H1 (cell line): ENCODE measurements around the gene ST6GALNAC3. TPM values are rescaled to one million over a fixed set of nuclear protein-coding genes. Genes with fewer than 3 reads are reported as not detected.

ENCODE experiments used
- CTCF ChIA-PET: fragments of 300-600 bp; sonication (Branson Sonifier 250); formaldehyde crosslinking; loops from one replicate; lab custom pipeline; 2021; ENCODE audit not compliant: partially characterized antibody; lab: Charles Lee
- POLR2A ChIA-PET: fragments of 300-600 bp; sonication (Branson Sonifier 250); formaldehyde crosslinking; loops from one replicate; lab custom pipeline; 2021; ENCODE audit warnings: inconsistent platforms; ENCODE audit not compliant: partially characterized antibody; lab: Charles Lee
- DNase-seq, 2 experiments: peaks; one replicate each; pipeline versions ENCODE4 v3.0.0 to v3.0.0-alpha.2; 2010 to 2022; ENCODE audit warnings: low spot score in 2 of 2, low read depth in 1 of 2, mixed read lengths in 1 of 2
- FAIRE-seq: peaks from 2 replicates; lab custom pipeline; 2011; peaks lifted over from hg19 to GRCh38; lab: Jason Lieb, UNC
- H2AFZ ChIP-seq: 2 replicates; pipeline ENCODE4 v1.8.1; 2012; ENCODE audit warnings: low read length, inconsistent platforms
- H2AK5ac ChIP-seq: 2 replicates; pipeline ENCODE4 v1.6.1; 2013; ENCODE audit warnings: low read depth, low read length
- H2BK120ac ChIP-seq: replicated peaks from 2 replicates; pipeline ENCODE3; 2013; ENCODE audit warnings: low read depth, low read length, inconsistent platforms
- H2BK12ac ChIP-seq: 2 replicates; pipeline ENCODE4 v1.6.1; 2013; ENCODE audit warnings: low read depth, low read length
- H2BK15ac ChIP-seq: 2 replicates; pipeline ENCODE4 v1.6.1; 2013; ENCODE audit warnings: low read length
- H2BK20ac ChIP-seq: 2 replicates; pipeline ENCODE4 v1.6.1; 2013; ENCODE audit warnings: low read length
- H2BK5ac ChIP-seq: 2 replicates; pipeline ENCODE4 v1.6.1; 2013; ENCODE audit warnings: low read depth, low read length
- H3K14ac ChIP-seq: 2 replicates; pipeline ENCODE4 v1.6.1; 2013; ENCODE audit warnings: inconsistent platforms; ENCODE audit not compliant: insufficient read length
- H3K18ac ChIP-seq: 2 replicates; pipeline ENCODE4 v1.6.1; 2013; ENCODE audit warnings: low read length; ENCODE audit errors: extremely low read depth
- H3K23ac ChIP-seq: 2 replicates; pipeline ENCODE4 v1.6.1; 2013; ENCODE audit warnings: inconsistent platforms; ENCODE audit not compliant: insufficient read length
- H3K23me2 ChIP-seq: 2 replicates; pipeline ENCODE4 v1.6.1; 2013; ENCODE audit warnings: low read depth, low read length
- H3K27ac ChIP-seq: 2 replicates; pipeline ENCODE4 v1.6.1; 2011; ENCODE audit warnings: low read depth, low read length, inconsistent platforms
- H3K27me3 ChIP-seq, 4 experiments: replicated peaks in 1 of 4; 1 replicate in 1 of 4; 2 replicates in 3 of 4; pipeline versions ENCODE4 v1.6.1 to v1.8.1; 2011 to 2013; ENCODE audit warnings: low read length in 3 of 4, mild to moderate bottlenecking in 3 of 4, inconsistent platforms in 2 of 4, mixed read lengths in 2 of 4, moderate library complexity in 1 of 4; ENCODE audit not compliant: control insufficient read depth in 3 of 4, insufficient read depth in 3 of 4; ENCODE audit errors: extremely low read depth in 1 of 4
- H3K36me3 ChIP-seq, 4 experiments: 2 replicates each; pipeline versions ENCODE4 v1.6.1 to v1.8.1; 2011 to 2013; ENCODE audit warnings: mild to moderate bottlenecking in 4 of 4, low read length in 3 of 4, moderate library complexity in 2 of 4, control low read depth in 1 of 4, inconsistent platforms in 1 of 4; ENCODE audit not compliant: insufficient read depth in 4 of 4, control insufficient read depth in 2 of 4
- H3K4ac ChIP-seq: replicated peaks from 2 replicates; pipeline ENCODE3; 2013; ENCODE audit warnings: low read length, low read depth, mixed read lengths, inconsistent platforms; ENCODE audit not compliant: insufficient read length
- H3K4me1 ChIP-seq, 4 experiments: replicated peaks in 1 of 4; 1 replicate in 1 of 4; 2 replicates in 3 of 4; pipeline versions ENCODE4 v1.6.1 to v1.8.1; 2011 to 2013; ENCODE audit warnings: low read length in 3 of 4, inconsistent platforms in 2 of 4, mixed read lengths in 1 of 4; ENCODE audit not compliant: insufficient read depth in 4 of 4, control insufficient read depth in 3 of 4
- H3K4me2 ChIP-seq, 2 experiments: 2 replicates each; pipeline versions ENCODE4 v1.6.1 to v1.8.1; 2011 to 2013; ENCODE audit warnings: low read depth in 2 of 2, low read length in 2 of 2, control low read depth in 1 of 2, inconsistent platforms in 1 of 2, mild to moderate bottlenecking in 1 of 2; ENCODE audit not compliant: insufficient read depth in 1 of 2
- H3K4me3 ChIP-seq, 4 experiments: fragments of 200-600, 300-600 bp in 1 of 4; sonication (generic), shearing (Covaris generic), sonication (Bioruptor Twin) in 1 of 4; 2 replicates each; pipeline versions ENCODE4 v1.5.1 to v1.8.1; 2011 to 2016; ENCODE audit warnings: low read length in 4 of 4, low read depth in 3 of 4, control low read depth in 2 of 4, inconsistent platforms in 2 of 4, mild to moderate bottlenecking in 2 of 4, mixed read lengths in 1 of 4, moderate library complexity in 1 of 4; ENCODE audit not compliant: insufficient read depth in 2 of 4; ENCODE audit errors: extremely low read depth in 1 of 4
- H3K56ac ChIP-seq: replicated peaks from 2 replicates; pipeline ENCODE3; 2013; ENCODE audit warnings: low read depth, mild to moderate bottlenecking, mixed read lengths, low read length, inconsistent platforms; ENCODE audit not compliant: insufficient read length
- H3K79me1 ChIP-seq: 2 replicates; pipeline ENCODE4 v1.6.1; 2013; ENCODE audit warnings: low read depth, low read length, control low read depth
- H3K79me2 ChIP-seq, 2 experiments: 2 replicates each; pipeline versions ENCODE4 v1.6.1 to v1.8.1; 2012 to 2013; ENCODE audit warnings: low read length in 2 of 2, mild to moderate bottlenecking in 2 of 2, inconsistent platforms in 1 of 2; ENCODE audit not compliant: insufficient read depth in 2 of 2, control insufficient read depth in 1 of 2
- H3K9ac ChIP-seq, 4 experiments: replicated peaks in 1 of 4; 1 replicate in 1 of 4; 2 replicates in 3 of 4; pipeline versions ENCODE4 v1.6.1 to v1.8.1; 2011 to 2013; ENCODE audit warnings: low read depth in 3 of 4, low read length in 3 of 4, control low read depth in 2 of 4, mild to moderate bottlenecking in 2 of 4, moderate library complexity in 2 of 4, inconsistent platforms in 1 of 4; ENCODE audit errors: extremely low read depth in 1 of 4
- H3K9me3 ChIP-seq, 2 experiments: 2 replicates each; pipeline versions ENCODE4 v1.6.1 to v1.8.1; 2012 to 2013; ENCODE audit warnings: mild to moderate bottlenecking in 2 of 2, moderate library complexity in 2 of 2, control low read depth in 1 of 2, inconsistent platforms in 1 of 2, low read depth in 1 of 2, low read length in 1 of 2, mixed read lengths in 1 of 2; ENCODE audit not compliant: insufficient read depth in 2 of 2
- H4K20me1 ChIP-seq, 2 experiments: replicated peaks in 1 of 2; 2 replicates each; pipeline versions ENCODE3 to v1.8.1; 2011 to 2013; ENCODE audit warnings: inconsistent platforms in 2 of 2, low read length in 2 of 2, mild to moderate bottlenecking in 1 of 2; ENCODE audit not compliant: insufficient read depth in 2 of 2, control insufficient read depth in 1 of 2
- H4K5ac ChIP-seq: 2 replicates; pipeline ENCODE4 v1.6.1; 2013; ENCODE audit warnings: low read length, low read depth, mixed read lengths, inconsistent platforms; ENCODE audit not compliant: insufficient read length
- H4K8ac ChIP-seq: 2 replicates; pipeline ENCODE4 v1.8.0; 2013; ENCODE audit warnings: mild to moderate bottlenecking, moderate library complexity, low read length, inconsistent platforms; ENCODE audit not compliant: insufficient read depth; ENCODE audit errors: extremely low read depth
- H4K91ac ChIP-seq: replicated peaks from 2 replicates; pipeline ENCODE3; 2013; ENCODE audit warnings: low read length, mixed read lengths, inconsistent platforms; ENCODE audit not compliant: insufficient read length
- CHD1 ChIP-seq: IDR thresholded peaks from 2 replicates; pipeline ENCODE4 v1.6.1; 2012; ENCODE audit warnings: low read depth, low read length, improper control_type of control experiment
- EP300 ChIP-seq, 2 experiments: IDR thresholded peaks; 1 replicate in 1 of 2; 2 replicates in 1 of 2; pipeline ENCODE4 v1.6.1; 2011 to 2012; ENCODE audit warnings: low read depth in 2 of 2, low read length in 2 of 2, mild to moderate bottlenecking in 2 of 2, borderline replicate concordance in 1 of 2, inconsistent platforms in 1 of 2, moderate library complexity in 1 of 2
- SRF ChIP-seq: IDR thresholded peaks from 2 replicates; pipeline ENCODE4 v1.6.1; 2011; ENCODE audit warnings: mild to moderate bottlenecking, low read depth, low read length, moderate library complexity
- SUZ12 ChIP-seq: fragments of 200-600 bp; sonication (generic); IDR thresholded peaks from 2 replicates; pipeline ENCODE4 v1.6.1; 2012; ENCODE audit warnings: mild to moderate bottlenecking, inconsistent platforms, low read length, moderate library complexity, mixed read lengths
- TAF1 ChIP-seq: IDR thresholded peaks from 2 replicates; pipeline ENCODE4 v1.6.1; 2011; ENCODE audit warnings: mild to moderate bottlenecking, low read depth, low read length
- USF2 ChIP-seq: IDR thresholded peaks from 2 replicates; pipeline ENCODE4 v1.6.1; 2011; ENCODE audit warnings: low read length, improper control_type of control experiment
- WGBS, 2 experiments: shearing (Covaris generic) in 1 of 2; methylation state at CpG; one replicate each; pipeline versions ENCODE4 v1.1.6 to v1.1.7; 2013 to 2015; ENCODE audit warnings: low lambda C conversion rate in 2 of 2, mixed read lengths in 2 of 2, inconsistent platforms in 1 of 2, low coverage in 1 of 2, missing lambda C conversion rate in 1 of 2; ENCODE audit not compliant: insufficient replicate concordance in 2 of 2, insufficient coverage in 1 of 2, insufficient read length in 1 of 2; ENCODE audit errors: extremely low coverage in 1 of 2, missing lambda C conversion rate in 1 of 2; 5-methylcytosine and 5-hydroxymethylcytosine counted together
- polyA plus RNA-seq, 7 experiments: library from polyadenylated mRNA; depleted of rRNA in 3 of 7; stranded (reverse) in 5 of 7; unstranded in 2 of 7; fragments of >200 nt in 5 of 7; fragments of 200-250 nt in 2 of 7; gene quantifications; 1 replicate in 5 of 7; 2 replicates in 1 of 7; 4 replicates in 1 of 7; pipeline versions ENCODE4 v1.2.1 to v1.2.3, GENCODE V29; 2011 to 2013; ENCODE audit warnings: missing spikeins in 2 of 7, mixed read lengths in 2 of 7
- total RNA-seq: library from RNA; stranded (reverse); fragmentation: NEBNext Ultra II Directional; extraction: Animal tissue kit (Norgen Biotek cat#: 25700); gene quantifications from 2 replicates; pipeline ENCODE4 v1.2.1, GENCODE V29; 2021

The ST6GALNAC3 gene
- total and polyA plus RNA-seq, 2 of the 8 experiments (the other 6 are each of a cell fraction or from before 2014, with no cell fraction given): 4.9 to 19.0 TPM

GRCh38 chr1:76269155-76269554, 194.6 kb downstream of the ST6GALNAC3 start:
- no peaks in the 10 kb centered on the region for H4K20me1 ChIP-seq
- no peak overlapping the region for H2BK120ac ChIP-seq
- H3K79me1 ChIP-seq: peaks cover 3% of the 10 kb centered on the region; the same call in 1 of the 2 replicates
- no peak overlapping the region for H3K9ac ChIP-seq
- no peak overlapping the region for H3K27ac ChIP-seq
- CTCF ChIA-PET: no interaction called here
- no peak overlapping the region for H3K18ac ChIP-seq
- H3K4me3 ChIP-seq: no peak overlapping the region
- no peak overlapping the region for H3K23ac ChIP-seq
- H3K79me2 ChIP-seq: no peaks in the 10 kb centered on the region
- no peak overlapping the region for H2BK12ac ChIP-seq
- H4K91ac ChIP-seq: no peak overlapping the region
- WGBS, 2 experiments: 72% methylated on average over 2 of the region's 2 CpGs; no CpG with 5 or more reads in 1 of the 2 experiments
- H4K8ac ChIP-seq: no peak overlapping the region
- no peak overlapping the region for H2BK15ac ChIP-seq
- H3K14ac ChIP-seq: no peak overlapping the region
- H3K4ac ChIP-seq: no peak overlapping the region
- H3K9me3 ChIP-seq: no peaks in the 10 kb centered on the region
- no peak overlapping the region for H2AK5ac ChIP-seq
- POLR2A ChIA-PET: no interaction called here
- TF ChIP-seq SUZ12: no peak
- no peak for TF ChIP-seq TAF1
- no peak for TF ChIP-seq SRF
- TF ChIP-seq USF2: no peak
- TF ChIP-seq CHD1: no peak
- TF ChIP-seq EP300 (IDR thresholded peaks at IDR 0.05; ENCODE audit: borderline replicate concordance in 1 of 2, low read depth in 2 of 2, low read length in 2 of 2): no peak
- no peak overlapping the region for H4K5ac ChIP-seq
- peaks cover 2 to 7% (median 3%) of the 10 kb centered on the region in 4 experiments; a peak in 4 of 7 replicates for H3K4me1 ChIP-seq
- no peak overlapping the region for H2AFZ ChIP-seq
- no peak overlapping the region for H3K56ac ChIP-seq
- no peak for FAIRE-seq
- H3K4me2 ChIP-seq: no peak overlapping the region
- no peaks in the 10 kb centered on the region for H3K36me3 ChIP-seq
- H2BK5ac ChIP-seq: no peak overlapping the region
- H3K23me2 ChIP-seq: no peaks in the 10 kb centered on the region
- no peaks in the 10 kb centered on the region for H3K27me3 ChIP-seq
- DNase-seq: no peak
- H2BK20ac ChIP-seq: no peak overlapping the region
